Loucy (cell line): ENCODE data around the gene C11orf97.
A peak's percentile ranks its signal among the peaks of the same experiment; 100 is the strongest.

Experiments
- H2AFZ ChIP-seq: fragments of 200-600 bp; sonication (generic); 2 replicates; pipeline ENCODE4 v1.6.0; 2016; ENCODE audit warnings: antibody characterized with exemption, mild to moderate bottlenecking, low read length, moderate library complexity
- H3F3A ChIP-seq: fragments of 200-600 bp; 2 replicates; pipeline ENCODE4 v1.6.0; 2016; ENCODE audit warnings: antibody characterized with exemption, low read depth, mild to moderate bottlenecking
- H3K27me3 ChIP-seq: fragments of 200-600 bp; sonication (generic); 2 replicates; pipeline ENCODE4 v1.6.1; 2014; ENCODE audit warnings: low read length, mild to moderate bottlenecking; ENCODE audit not compliant: insufficient read depth, poor library complexity, severe bottlenecking
- H3K36me3 ChIP-seq: fragments of 200-600 bp; sonication (generic); 2 replicates; pipeline ENCODE4 v1.6.1; 2016; ENCODE audit warnings: low read length; ENCODE audit not compliant: insufficient read depth
- H3K4me1 ChIP-seq: fragments of 200-600 bp; sonication (generic); 2 replicates; pipeline ENCODE4 v1.5.1; 2014; ENCODE audit warnings: low read length, mild to moderate bottlenecking; ENCODE audit not compliant: insufficient read depth, poor library complexity, severe bottlenecking
- H3K4me2 ChIP-seq: fragments of 200-600 bp; sonication (generic); 2 replicates; pipeline ENCODE4 v1.6.0; 2014; ENCODE audit warnings: antibody characterized with exemption, low read length, low read depth, mild to moderate bottlenecking; ENCODE audit not compliant: poor library complexity, severe bottlenecking
- H3K4me3 ChIP-seq: fragments of 200-600 bp; sonication (generic); 2 replicates; pipeline ENCODE4 v1.5.1; 2014; ENCODE audit warnings: low read length, mild to moderate bottlenecking, mixed read lengths; ENCODE audit not compliant: poor library complexity, severe bottlenecking
- H3K79me2 ChIP-seq: fragments of 200-600 bp; sonication (generic); 2 replicates; pipeline ENCODE4 v1.6.1; 2014; ENCODE audit warnings: low read length; ENCODE audit not compliant: insufficient read depth
- H3K9ac ChIP-seq: fragments of 200-600 bp; sonication (generic); 2 replicates; pipeline ENCODE4 v1.6.0; 2014; ENCODE audit warnings: mild to moderate bottlenecking, low read depth, low read length, moderate library complexity; ENCODE audit not compliant: poor library complexity, severe bottlenecking
- H3K9me2 ChIP-seq: fragments of 200-600 bp; sonication (generic); replicated peaks from 2 replicates; pipeline ENCODE4 v1.6.1; 2016; ENCODE audit warnings: low read depth, low read length, mixed read lengths
- H3K9me3 ChIP-seq: fragments of 200-600 bp; sonication (generic); 2 replicates; pipeline ENCODE4 v1.6.1; 2014; ENCODE audit warnings: mild to moderate bottlenecking, antibody characterized with exemption, low read length, low read depth; ENCODE audit not compliant: insufficient read depth
- H4K20me1 ChIP-seq: fragments of 200-600 bp; sonication (generic); 2 replicates; pipeline ENCODE4 v1.6.0; 2014; ENCODE audit warnings: antibody characterized with exemption, low read length, mild to moderate bottlenecking; ENCODE audit not compliant: insufficient read depth, poor library complexity, severe bottlenecking
- CTCF ChIP-seq: fragments of 200-600 bp; sonication (generic); conservative IDR thresholded peaks from 2 replicates; pipeline ENCODE4 v1.5.1; 2014; ENCODE audit warnings: mild to moderate bottlenecking, antibody characterized with exemption, low read length
- EZH2phosphoT487 ChIP-seq: fragments of 200-600 bp; IDR thresholded peaks from 2 replicates; pipeline ENCODE4 v1.6.1; 2018; ENCODE audit warnings: antibody characterized with exemption, mild to moderate bottlenecking, moderate library complexity, borderline replicate concordance

C11orf97 gene

GRCh38 chr11:94524341-94524740 lies 12.1 kb downstream of the C11orf97 start:
- no peak overlapping the region for H3K4me2 ChIP-seq
- H3K9me3 ChIP-seq, result no peaks in the 10 kb centered on the region
- H3K4me1 ChIP-seq, result no peaks in the 10 kb centered on the region
- H3K9me2 ChIP-seq, result no peaks in the 10 kb centered on the region
- H3K4me3 ChIP-seq, result no peak overlapping the region
- H3K36me3 ChIP-seq, result no peaks in the 10 kb centered on the region
- no peaks in the 10 kb centered on the region for H3K79me2 ChIP-seq
- no peak overlapping the region for H2AFZ ChIP-seq
- H3F3A ChIP-seq, result no peaks in the 10 kb centered on the region
- H3K9ac ChIP-seq, result no peak overlapping the region
- H3K27me3 ChIP-seq, result no peaks in the 10 kb centered on the region
- TF ChIP-seq EZH2phosphoT487 (no peak), CTCF (no peak)
- H4K20me1 ChIP-seq, result no peaks in the 10 kb centered on the region

- TF ChIP-seq CTCF, result no peak
- no peak for TF ChIP-seq EZH2phosphoT487
- Histone ChIP-seq H3K4me1 (no peaks in the 10 kb centered on the region), H3K27me3 (no peaks in the 10 kb centered on the region), H3F3A (no peaks in the 10 kb centered on the region), H3K36me3 (no peaks in the 10 kb centered on the region), H3K79me2 (no peaks in the 10 kb centered on the region), H3K9me3 (no peaks in the 10 kb centered on the region), H4K20me1 (no peaks in the 10 kb centered on the region), H3K9ac (no peak overlapping the region), H2AFZ (0 out of 2 replicates have a peak overlapping the region, but pooled peaks have one; percentile 9), H3K4me3 (no peak overlapping the region), H3K9me2 (no peaks in the 10 kb centered on the region), H3K4me2 (no peak overlapping the region)
Observed at GRCh38 chr11:94525546-94526324, 13.5 kb downstream of the C11orf97 start.

GRCh38 chr11:94526645-94527438 lies 14.6 kb downstream of the C11orf97 start:
- Histone ChIP-seq H3K9me3 (no peaks in the 10 kb centered on the region), H3K4me3 (no peak overlapping the region), H3K79me2 (no peaks in the 10 kb centered on the region), H3K4me2 (no peak overlapping the region), H3K4me1 (no peaks in the 10 kb centered on the region), H3F3A (no peaks in the 10 kb centered on the region), H4K20me1 (no peaks in the 10 kb centered on the region), H2AFZ (no peak overlapping the region), H3K27me3 (no peaks in the 10 kb centered on the region), H3K9ac (no peak overlapping the region), H3K36me3 (no peaks in the 10 kb centered on the region), H3K9me2 (no peaks in the 10 kb centered on the region)
- TF ChIP-seq EZH2phosphoT487 (no peak), CTCF (no peak)
